ENCODE measurements around the gene EFCAB6.

DNA sequence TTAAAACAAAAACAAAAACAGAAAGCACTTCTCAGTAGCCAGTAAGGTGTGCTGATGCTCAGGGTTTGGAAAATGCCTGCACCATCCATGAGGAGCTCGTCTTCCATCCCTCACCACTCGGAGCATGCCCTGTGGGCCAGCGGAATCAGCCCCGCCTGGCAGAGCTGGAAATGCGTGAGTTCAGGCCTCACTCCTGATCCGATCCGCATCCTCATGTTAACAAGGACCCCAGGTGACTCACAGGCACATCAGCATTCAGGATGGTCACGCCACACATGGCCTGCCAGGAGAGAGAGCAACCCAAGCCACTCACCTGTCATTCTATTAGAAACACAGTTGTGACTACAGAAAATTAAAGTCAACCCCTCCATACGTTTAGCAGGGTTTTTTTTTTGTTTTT lies 211.8 kb downstream of the EFCAB6 start:
- no peak for TF ChIP-seq CTCF (IDR thresholded peaks at IDR 0.05)
- TF ChIP-seq ZFX (IDR thresholded peaks at IDR 0.05; ENCODE audit: borderline replicate concordance) = no peak
